GM19468 (cell line): Measurements from ENCODE around the gene CREG1.
A peak's percentile ranks its signal among the peaks of the same experiment; 100 is the strongest.
"Not testable (repeated sequence)": the region's sequence is repeated elsewhere in the genome, so short reads cannot be mapped to it uniquely, and the experiment has no call there.

ENCODE experiments used
- ATAC-seq: cut with Tn5 transposase; IDR thresholded peaks from one replicate; pipeline ENCODE4 v1.9.1; 2021; ENCODE audit warnings: mild to moderate bottlenecking, moderate library complexity, moderate number of reproducible peaks; ENCODE audit not compliant: unreplicated experiment; ENCODE audit errors: extremely low read depth

Gene CREG1

DNA sequence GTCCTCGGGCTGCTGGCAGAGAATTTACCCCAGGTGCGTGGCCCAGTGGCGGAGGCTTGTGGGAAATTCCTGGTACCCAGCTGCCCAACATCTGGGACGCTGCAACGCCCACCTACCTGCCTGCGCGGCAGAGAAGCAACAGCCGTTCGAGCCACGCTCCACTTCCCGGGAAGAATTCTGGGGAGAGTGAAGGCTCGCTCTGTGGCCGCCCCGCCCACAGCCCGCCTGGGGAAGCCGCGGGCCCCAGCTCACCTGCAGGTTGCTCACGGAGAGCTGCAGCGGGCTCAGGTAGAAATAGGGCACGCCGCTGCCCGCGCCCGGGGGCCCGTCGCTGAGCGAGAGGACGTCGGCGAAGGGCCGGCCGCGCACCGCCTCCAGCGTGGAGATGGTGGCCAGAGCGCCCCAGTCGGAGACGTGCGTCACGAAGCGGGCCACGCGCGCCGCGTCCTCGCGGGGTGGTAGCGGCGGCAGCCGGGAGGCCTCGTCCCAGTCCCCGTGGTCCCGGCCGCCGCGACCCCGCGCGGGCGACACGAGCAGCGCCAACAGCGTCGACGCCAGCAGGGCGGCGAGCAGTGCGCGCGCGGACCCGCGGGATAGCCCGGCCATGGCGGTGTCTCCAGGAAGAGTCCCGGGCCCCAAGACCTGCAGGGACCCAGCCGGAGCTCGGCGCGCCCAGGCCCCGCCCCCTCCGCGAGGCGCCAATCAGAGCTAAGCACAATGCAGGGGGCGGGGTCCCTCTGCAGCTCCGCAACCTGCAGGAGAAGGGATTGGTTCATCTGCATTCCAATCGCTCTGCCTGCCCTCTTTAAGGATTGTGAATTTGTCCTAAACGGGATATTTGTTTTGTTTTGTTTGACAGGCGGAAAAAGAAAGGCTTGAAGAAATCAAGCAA is at the start of gene CREG1:
CREG1 (minus strand) TSS at position 627 of the 892 bp plus-strand sequence.
- ATAC-seq, result peak; percentile 73

DNA sequence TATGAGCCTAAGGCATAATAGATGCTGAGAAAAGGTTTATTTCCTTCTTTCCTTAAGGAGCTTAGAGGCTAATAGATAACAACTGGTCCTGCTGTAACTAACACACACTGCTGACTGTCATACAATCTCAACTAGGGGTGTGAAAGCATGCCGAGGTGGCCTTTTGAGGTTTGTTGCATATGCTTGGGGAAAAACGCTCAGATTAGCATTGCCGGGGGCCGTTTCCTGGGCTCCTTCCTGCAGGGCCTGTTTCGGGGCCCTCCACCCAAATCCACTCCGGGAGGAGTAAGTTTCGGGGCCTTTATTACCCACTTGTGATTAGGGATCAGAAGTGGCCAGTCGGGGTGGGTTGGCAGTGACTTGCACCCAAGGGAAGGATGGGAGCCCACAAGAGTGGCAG is 49.3 kb upstream of the CREG1 start:
- no peak for ATAC-seq

DNA sequence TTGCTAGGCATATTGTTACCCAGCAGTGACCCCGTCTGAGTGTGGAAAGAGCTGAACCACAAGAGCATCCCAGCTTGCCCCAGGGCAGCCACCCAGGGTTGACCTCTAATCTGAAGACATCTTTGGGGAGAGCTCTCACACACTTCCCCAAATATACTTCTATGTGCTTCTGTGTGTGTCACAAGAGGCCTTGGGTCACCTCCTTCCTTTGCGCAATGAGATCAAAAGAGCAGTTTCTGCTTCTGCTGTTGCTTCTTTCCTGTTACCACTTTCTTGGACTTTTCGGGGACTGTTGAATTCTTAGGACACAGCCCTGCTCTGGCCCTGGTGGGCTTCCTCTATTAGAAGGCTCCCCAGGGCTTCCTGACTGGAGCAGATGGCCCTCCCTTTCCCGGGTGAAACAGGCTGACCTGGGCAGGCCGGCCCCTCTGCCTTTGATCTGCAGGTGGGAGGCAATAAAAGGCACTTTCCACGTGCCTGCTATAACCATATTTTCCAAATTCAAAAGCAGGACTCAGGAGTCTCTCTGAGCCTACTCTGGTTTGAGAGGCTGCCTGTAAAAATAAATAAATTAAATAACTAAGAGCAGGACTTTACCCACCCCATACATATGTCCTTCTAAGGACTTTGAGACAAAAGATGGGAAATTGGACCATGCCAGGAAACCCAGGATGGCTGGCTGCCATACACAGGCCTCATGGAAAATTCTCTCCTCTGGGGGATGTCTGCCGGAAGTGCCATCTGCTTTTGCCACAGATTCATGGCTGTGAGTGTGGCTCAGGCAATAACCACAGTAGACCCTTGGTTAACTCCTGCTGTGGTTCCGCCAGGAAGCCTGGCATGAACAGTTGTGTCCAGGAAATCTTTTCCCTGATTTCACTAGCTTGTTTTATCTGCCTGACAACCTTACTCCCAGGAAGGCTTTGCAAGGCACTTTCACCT is 48.2 kb upstream of the CREG1 start:
- ATAC-seq, result no peak

DNA sequence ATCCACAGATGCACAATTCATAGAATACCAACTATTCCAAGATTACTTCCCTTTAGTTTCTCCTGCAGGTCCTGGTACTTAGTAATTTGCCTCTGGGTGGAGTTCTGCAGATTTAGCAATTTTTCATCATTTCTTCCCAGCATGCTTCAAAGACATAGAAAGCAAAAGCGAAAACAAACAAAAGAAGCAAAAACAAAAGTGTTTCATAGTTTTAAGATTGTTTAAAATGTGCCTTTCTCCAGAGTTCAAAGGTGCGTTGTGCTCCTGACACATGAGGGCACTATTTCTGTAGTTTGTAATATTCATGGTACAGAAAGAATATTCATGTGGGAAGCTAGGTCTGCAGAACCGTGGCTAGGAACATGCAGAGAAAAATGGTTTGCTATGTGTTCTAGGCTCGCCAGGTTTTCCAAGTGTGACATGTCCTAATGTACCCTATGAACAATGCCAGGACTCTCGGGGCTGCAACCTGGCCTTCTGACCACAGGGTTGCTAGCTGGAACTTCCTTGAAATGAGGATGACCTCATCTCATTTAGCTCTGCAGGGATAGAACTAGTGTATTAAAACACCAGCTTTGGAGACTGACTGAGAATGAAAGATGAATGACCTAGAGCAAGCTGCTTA is 46.5 kb upstream of the CREG1 start:
- ATAC-seq, result peak; percentile 83

GRCh38 chr1:167594822-167595221 is 41.3 kb upstream of the CREG1 start:
- no peak for ATAC-seq

DNA sequence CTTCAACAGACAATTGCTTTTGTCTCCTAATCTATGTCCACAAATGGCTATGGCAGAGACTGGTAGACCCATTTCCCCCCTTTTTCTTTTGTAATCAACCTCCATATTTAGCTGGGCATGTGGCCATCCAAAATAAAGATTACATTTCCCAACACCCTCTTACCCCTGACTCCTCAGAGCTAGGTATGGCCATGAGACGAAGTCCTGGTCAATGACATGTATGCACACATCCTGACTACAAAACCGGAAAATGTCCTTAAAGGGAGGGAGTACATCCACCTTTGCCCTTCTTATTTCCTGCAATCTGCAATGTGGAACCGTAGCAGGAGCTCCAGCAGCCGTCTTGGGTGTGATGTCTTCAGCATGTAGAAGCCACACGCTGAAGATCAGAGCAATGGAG is 40.3 kb upstream of the CREG1 start:
- no peak for ATAC-seq

GRCh38 chr1:167592475-167592874 is 38.9 kb upstream of the CREG1 start:
- no peak for ATAC-seq

- ATAC-seq, result no peak
Observed at GRCh38 chr1:167588361-167588760, 34.8 kb upstream of the CREG1 start.

DNA sequence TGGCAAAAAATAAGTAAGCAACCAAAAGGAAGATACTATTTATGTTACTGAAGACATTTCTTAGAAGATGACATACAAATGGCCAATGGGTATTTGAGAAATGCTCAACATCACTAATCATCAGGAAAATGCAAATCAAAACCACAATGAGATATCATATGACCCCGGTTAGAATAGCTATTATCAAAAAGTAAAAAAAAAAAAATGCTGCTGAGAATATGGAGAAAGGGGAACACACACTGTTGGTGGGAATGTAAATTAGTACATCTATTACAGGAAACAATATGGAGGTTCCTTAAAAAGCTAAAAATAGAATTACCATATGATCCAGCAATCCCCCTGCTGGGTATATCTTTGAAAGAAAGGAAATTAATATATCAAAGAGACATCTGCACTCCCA is 34.3 kb upstream of the CREG1 start:
- no peak for ATAC-seq

DNA sequence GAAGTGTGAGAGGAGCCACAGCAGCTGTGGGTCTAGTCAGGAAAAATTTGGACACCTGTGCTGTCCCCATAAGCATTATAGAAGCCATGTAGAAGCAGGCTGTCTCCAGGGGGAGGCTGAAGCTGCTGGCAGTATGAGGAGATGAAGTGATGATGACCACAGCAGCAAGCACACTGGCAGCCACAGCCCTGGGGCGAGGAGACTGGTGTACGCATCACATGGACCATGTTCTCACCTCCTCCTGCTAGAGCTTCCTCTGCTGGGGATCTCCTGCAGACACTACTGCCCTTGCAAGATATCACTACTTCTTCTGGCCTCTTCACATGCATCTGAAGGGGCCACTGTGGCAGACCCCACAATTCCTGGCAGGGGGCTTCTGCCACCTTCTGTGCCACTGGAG is 33.8 kb upstream of the CREG1 start:
- no peak for ATAC-seq

DNA sequence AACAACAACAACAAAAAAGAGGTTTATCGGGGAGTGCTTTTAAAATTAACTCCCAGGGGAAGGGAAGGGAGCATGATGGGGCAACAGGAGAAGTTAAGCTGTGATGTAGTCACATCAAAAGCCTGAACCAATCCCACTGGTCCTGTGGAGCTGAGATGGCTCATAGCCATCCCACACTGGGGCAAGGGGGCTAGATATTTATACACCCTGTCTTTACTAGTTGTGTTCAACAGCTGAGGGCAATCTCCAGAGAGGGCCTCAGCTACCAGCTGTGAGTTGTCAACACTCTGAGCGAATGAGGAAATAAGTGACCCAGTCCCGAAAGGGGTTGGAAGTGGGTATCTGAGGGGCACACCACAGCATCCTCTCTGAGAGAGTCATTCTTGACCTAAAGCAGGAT is 31.0 kb upstream of the CREG1 start:
- ATAC-seq, result no peak

- ATAC-seq, result no peak
Observed at GRCh38 chr1:167582722-167583121, 29.2 kb upstream of the CREG1 start.

- no peak for ATAC-seq
Observed at GRCh38 chr1:167582064-167582463, 28.5 kb upstream of the CREG1 start.

- no peak for ATAC-seq
Observed at GRCh38 chr1:167579986-167580385, 26.4 kb upstream of the CREG1 start.

DNA sequence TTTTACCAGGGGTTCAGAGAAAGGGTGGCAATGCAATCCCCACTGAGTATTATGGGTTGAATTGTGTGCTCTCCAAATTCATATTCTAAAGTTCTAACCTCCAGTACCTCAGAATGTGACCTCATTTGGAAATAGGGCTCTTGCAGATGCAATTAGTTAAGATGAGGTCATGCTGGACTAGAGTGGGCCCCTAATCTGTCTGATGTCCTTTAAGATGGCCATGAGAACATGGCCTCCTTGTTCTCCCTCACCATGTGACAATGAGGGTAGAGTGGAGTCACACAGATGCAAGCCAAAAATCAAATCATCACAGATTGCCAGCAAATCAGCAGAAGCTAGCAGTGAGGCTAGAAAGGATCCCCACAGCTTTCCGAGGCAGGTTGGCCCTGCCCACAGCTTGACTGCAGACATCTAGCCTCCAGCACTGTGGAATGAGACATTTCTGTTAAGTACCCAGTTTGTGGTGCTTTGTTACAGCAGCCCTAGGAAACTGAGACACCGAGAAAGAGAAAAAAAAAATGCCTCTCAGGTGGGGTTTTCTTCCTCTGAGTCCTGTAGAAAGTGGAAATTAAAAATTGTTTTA is 25.5 kb upstream of the CREG1 start:
- ATAC-seq, result no peak

- no peak for ATAC-seq
Observed at GRCh38 chr1:167575649-167576048, 22.1 kb upstream of the CREG1 start.

GRCh38 chr1:167573035-167573434 is 19.5 kb upstream of the CREG1 start:
- ATAC-seq, result no peak

- not testable (repeated sequence) for ATAC-seq
Observed at GRCh38 chr1:167570712-167571111, 17.1 kb upstream of the CREG1 start.

DNA sequence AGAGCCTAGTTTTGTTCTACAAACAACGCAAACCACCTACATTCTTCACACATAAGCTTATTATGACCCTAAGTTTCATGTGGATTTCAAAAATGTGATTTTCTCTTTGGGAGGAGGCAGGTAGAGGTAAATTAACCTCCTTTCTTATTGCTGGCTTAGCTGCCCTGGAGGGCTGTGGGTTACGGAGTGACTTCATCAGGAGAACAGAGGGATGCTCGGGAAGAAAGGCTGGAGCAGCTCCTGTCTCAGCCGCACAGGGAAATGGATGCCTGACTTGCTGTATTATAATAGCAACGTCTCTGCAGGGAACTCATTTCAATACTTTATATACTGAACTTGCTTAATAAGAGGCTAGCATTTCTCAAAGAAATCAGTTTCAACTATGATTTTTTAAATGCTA is 14.1 kb upstream of the CREG1 start:
- no peak for ATAC-seq

DNA sequence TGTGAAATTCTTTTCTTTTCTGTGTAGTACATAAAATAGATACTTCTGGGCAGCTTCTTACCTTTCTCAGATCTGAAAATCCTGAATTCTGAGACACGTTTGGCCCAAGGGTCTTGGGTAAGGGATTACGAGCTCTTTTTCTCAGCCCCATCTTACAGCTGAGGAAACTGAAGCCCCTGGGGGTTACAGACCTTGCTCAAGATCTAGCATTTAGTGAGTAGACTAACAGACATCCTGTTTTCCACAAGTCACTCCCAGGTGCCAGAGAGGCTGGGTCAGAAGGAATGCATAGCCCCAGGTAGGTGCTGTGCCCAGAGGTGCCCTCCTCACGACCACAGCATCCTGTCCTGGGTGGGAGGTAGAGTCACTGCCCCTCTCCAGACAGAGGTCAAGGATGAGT is 13.2 kb upstream of the CREG1 start:
- ATAC-seq, result no peak
